Activated naive CD4-positive, alpha-beta T cell treated with anti-CD3 and anti-CD28 coated beads, Interleukin-2, amount 50 U/mL, for 72 hours (primary cell): ENCODE measurements around the gene PPP1R14B. TPM values are rescaled to one million over a fixed set of nuclear protein-coding genes. Genes with fewer than 3 reads are reported as not detected.

Experiments used
- ATAC-seq, 2 donors: fragments of 150-1000 bp; cut with Tn5 transposase; 2 replicates each; pipeline ENCODE4 v1.10.0; 2021; ENCODE audit warnings: mild to moderate bottlenecking in 2 of 2, moderate library complexity in 2 of 2
- DNase-seq, 2 donors: peaks; one replicate each; pipeline ENCODE4 v3.0.0; 2021 to 2022; ENCODE audit warnings: low spot score in 2 of 2
- H3K27ac Mint-ChIP-seq, 2 donors: one replicate each; pipeline ENCODE4 v1.8.0; 2022; ENCODE audit warnings: mild to moderate bottlenecking in 2 of 2, mixed read lengths in 2 of 2
- H3K36me3 Mint-ChIP-seq, 2 donors: one replicate each; pipeline ENCODE4 v1.8.0; 2022; ENCODE audit warnings: mixed read lengths in 2 of 2
- H3K9me3 Mint-ChIP-seq, 2 donors: one replicate each; pipeline ENCODE4 v1.8.0; 2022; ENCODE audit warnings: mixed read lengths in 2 of 2
- total RNA-seq, 2 donors: library from RNA; stranded (reverse); gene quantifications; one replicate each; pipeline ENCODE4 v1.2.3, GENCODE V29; 2022

PPP1R14B gene, protein sequence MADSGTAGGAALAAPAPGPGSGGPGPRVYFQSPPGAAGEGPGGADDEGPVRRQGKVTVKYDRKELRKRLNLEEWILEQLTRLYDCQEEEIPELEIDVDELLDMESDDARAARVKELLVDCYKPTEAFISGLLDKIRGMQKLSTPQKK
- total RNA-seq, result 100 to 1,000 TPM; 177 to 262 TPM

DNA sequence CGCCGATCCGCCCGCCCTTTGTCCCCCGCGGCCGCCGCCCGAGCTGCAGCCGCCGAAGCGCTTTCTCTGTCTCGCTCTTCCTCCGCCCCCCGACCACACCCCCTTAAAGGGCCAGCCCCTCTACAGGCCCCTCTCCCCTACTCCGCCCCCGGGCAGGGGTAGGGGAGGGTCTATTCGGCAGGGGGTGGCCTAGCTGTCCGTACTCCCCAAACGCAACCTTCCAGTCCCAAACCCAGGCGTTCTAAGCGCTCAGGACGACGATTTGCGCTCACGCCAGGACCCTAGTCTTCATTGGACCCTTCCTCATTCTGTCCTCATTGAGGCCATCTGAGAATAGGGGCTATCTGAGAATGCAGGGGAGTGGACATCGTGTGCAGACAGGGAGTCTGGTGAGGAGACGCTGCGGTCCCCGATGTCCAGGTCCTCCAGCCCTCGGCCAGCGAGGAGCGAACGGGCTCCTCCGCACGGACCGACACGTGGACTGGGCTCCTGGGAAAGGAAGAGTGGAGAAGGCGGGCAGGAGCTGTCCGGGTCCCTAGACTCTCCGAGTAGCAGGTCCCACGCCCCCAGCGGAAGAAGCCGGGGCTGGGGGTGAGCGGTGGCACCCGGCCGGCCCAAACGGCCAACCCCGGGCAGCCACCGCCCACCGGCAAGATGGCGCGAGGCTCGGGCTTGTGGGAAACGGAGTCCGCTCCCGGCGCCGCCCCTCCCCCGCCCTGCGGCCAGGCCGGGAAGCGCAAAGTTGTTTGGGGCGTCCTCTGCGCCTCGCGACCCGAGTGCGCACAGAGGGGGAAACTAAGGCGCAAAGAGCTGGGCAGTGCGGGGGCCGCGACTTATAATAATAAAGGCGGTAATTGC lies at the start of gene PPP1R14B:
PPP1R14B (minus strand) TSS at position 73 of the 858 bp plus-strand sequence. CDS start 270 bp downstream, outside the sequence.
- peaks cover 6 to 16% of the 10 kb centered on the region in 2 donors for H3K36me3 Mint-ChIP-seq
- DNase-seq (peak; percentile 74 to 82), ATAC-seq (peak; percentile 39 to 73)
- no peaks in the 10 kb centered on the region for H3K9me3 Mint-ChIP-seq
- H3K27ac Mint-ChIP-seq, result peak within 1 kb of the TSS; percentile 91 to 93

DNA sequence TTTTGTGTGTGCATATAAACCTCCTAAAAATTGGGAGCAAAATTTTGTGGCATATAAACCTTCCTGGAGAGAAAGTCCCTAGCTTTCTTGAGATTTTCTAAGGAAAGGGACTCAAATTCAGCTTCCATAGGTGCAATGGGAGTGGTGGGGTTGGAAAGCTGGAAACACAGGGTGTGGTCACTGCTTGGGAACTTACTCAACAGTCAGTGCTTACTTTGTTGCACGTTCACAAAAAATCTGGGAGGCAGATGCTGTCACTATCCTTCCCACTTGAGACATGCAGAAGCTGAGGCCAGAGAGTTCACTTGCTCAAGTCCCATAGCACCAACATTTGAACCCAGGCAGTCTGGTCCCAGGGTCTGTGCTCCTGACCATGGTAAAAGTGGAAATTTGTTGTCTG lies 49.5 kb upstream of the PPP1R14B start:
- Mint-ChIP-seq H3K36me3 (no peaks in the 10 kb centered on the region), H3K27ac (no peak overlapping the region), H3K9me3 (no peaks in the 10 kb centered on the region)
- no peak for ATAC-seq
- DNase-seq, result no peak

GRCh38 chr11:64295760-64296159 lies 49.0 kb upstream of the PPP1R14B start:
- DNase-seq (no peak), ATAC-seq (no peak)
- H3K9me3 Mint-ChIP-seq, result no peaks in the 10 kb centered on the region
- H3K36me3 Mint-ChIP-seq, result peaks cover 2% of the 10 kb centered on the region in 2 donors
- H3K27ac Mint-ChIP-seq, result no peak overlapping the region

- Mint-ChIP-seq H3K36me3 (peaks cover 5 to 6% of the 10 kb centered on the region in 2 donors), H3K9me3 (no peaks in the 10 kb centered on the region), H3K27ac (no peak overlapping the region)
- DNase-seq (no peak), ATAC-seq (no peak)
Observed at GRCh38 chr11:64294774-64295173, 48.0 kb upstream of the PPP1R14B start.

DNA sequence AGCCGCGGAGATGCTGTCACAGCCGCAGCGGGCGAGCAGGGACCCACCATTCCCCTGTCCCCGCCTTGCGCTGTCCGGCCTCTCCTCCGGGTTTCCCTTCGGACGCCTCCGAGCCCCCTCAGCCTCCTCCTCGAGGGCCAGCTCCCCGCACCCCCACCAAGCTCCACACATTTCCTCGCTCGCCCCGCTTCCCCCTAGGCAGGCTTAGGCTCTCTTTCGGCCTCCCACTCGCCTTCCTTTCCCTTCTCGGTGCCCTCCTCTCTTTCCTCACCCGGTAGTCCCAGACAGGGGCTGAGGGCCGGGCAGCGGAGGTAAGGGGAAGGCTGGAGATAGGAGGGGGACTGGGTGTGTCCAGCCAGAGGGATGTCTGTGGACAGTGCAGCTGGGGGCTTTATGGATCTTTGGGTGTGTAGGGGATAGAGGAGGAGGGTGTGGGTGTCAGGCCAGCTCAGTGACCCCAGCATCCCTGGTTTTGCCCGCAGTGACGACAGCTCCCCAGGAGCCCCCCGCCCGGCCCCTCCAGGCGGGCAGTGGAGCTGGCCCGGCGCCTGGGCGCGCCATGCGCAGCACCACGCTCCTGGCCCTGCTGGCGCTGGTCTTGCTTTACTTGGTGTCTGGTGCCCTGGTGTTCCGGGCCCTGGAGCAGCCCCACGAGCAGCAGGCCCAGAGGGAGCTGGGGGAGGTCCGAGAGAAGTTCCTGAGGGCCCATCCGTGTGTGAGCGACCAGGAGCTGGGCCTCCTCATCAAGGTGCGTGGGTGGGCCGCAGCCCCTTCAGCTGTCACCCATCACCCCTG lies 45.9 kb upstream of the PPP1R14B start:
- Mint-ChIP-seq H3K27ac (no peak overlapping the region), H3K36me3 (peaks cover 5 to 6% of the 10 kb centered on the region in 2 donors), H3K9me3 (no peaks in the 10 kb centered on the region)
- DNase-seq (no peak), ATAC-seq (peak in 1 of 2 donors; percentile 3)

DNA sequence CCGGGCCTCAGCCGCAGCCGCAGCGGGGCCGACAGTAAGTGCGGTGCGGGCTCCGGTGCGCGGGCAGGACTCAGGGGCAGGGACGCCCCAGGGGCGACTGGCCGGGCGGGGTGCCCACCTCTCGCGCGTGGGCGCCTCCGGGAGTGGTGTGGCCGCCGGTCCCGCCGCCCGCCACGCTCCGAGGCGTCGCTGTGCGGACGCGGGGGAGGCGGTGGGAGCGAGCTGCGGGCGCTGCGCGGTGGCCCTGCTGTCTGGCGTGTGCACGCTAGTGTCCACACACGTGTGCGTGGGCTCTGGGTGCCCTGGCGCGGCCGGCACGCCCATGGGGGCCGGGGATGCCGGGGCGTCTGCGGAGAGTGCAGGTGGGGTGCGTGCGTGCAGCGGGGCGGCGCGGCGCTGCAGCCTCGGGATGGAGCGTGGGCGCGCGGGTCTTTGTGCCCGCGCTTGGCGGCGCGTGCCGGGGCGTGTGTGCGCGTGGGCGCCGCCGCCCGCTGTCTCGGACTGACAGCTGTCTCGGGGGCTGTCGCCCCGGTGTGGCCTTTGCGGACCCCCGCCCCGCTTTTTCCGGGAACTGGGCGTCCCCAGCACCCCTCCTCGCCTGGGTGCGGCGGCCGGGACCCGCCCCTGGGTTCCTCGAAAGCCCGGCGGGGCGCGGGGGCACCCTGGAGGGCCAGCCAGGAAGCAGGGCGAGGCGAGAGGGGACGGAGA lies 45.2 kb upstream of the PPP1R14B start:
- ATAC-seq, result peak; percentile 52 to 55

GRCh38 chr11:64291262-64291751 lies 44.6 kb upstream of the PPP1R14B start, which contains the start of gene KCNK4:
TSS of gene KCNK4 (plus strand) at chr11:64291302. CDS start at chr11:64293019, 1,717 bp downstream.
- no peak within 1 kb of the TSS for H3K27ac Mint-ChIP-seq
- no peak for ATAC-seq

More for the DNA sequence above, 45.2 kb upstream of the PPP1R14B start:
- peaks cover 5 to 6% of the 10 kb centered on the region in 2 donors for H3K36me3 Mint-ChIP-seq
- no peaks in the 10 kb centered on the region for H3K9me3 Mint-ChIP-seq
- DNase-seq, result no peak
- no peak overlapping the region for H3K27ac Mint-ChIP-seq

GRCh38 chr11:64290352-64291261 lies 43.9 kb upstream of the PPP1R14B start:
- ATAC-seq (no peak), DNase-seq (no peak)
- Mint-ChIP-seq H3K9me3 (no peaks in the 10 kb centered on the region), H3K27ac (no peak overlapping the region), H3K36me3 (peaks cover 5 to 6% of the 10 kb centered on the region in 2 donors)

More at GRCh38 chr11:64291262-64291751, 44.6 kb upstream of the PPP1R14B start, which contains the start of gene KCNK4:
- Mint-ChIP-seq H3K36me3 (peaks cover 5 to 6% of the 10 kb centered on the region in 2 donors), H3K9me3 (no peaks in the 10 kb centered on the region)
- no peak for DNase-seq

- Mint-ChIP-seq H3K9me3 (no peaks in the 10 kb centered on the region), H3K36me3 (peaks cover 5 to 6% of the 10 kb centered on the region in 2 donors), H3K27ac (no peak overlapping the region)
- ATAC-seq, result no peak
- DNase-seq, result no peak
Observed at GRCh38 chr11:64289002-64289564, 42.3 kb upstream of the PPP1R14B start.

DNA sequence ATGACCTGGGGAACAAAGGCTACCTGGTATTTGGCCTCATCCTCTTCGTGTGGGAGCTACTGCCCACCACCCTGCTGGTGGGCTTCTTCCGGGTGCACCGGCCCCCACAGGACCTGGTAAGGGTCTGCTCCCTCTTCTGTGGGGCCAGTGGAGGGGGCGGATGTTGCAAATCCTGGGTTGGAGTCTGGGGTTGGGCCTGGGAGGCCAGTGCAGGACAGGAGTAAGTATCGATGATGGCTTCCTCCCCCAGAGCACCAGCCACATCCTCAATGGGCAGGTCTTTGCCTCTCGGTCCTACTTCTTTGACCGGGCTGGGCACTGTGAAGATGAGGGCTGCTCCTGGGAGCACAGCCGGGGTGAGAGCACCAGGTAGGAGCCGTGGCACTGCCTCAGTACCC lies 41.6 kb upstream of the PPP1R14B start:
- DNase-seq, result no peak
- Mint-ChIP-seq H3K36me3 (peaks cover 5 to 6% of the 10 kb centered on the region in 2 donors), H3K27ac (no peak overlapping the region), H3K9me3 (no peaks in the 10 kb centered on the region)
- no peak for ATAC-seq

GRCh38 chr11:64287676-64288352 lies 41.1 kb upstream of the PPP1R14B start:
- Mint-ChIP-seq H3K9me3 (no peaks in the 10 kb centered on the region), H3K27ac (no peak overlapping the region), H3K36me3 (peaks cover 5 to 6% of the 10 kb centered on the region in 2 donors)
- no peak for ATAC-seq
- no peak for DNase-seq

- Mint-ChIP-seq H3K9me3 (no peaks in the 10 kb centered on the region), H3K36me3 (peaks cover 5 to 6% of the 10 kb centered on the region in 2 donors), H3K27ac (peak overlapping the region in 1 of 2 donors; percentile 76)
- ATAC-seq (no peak), DNase-seq (no peak)
Observed at GRCh38 chr11:64286801-64287159, 40.0 kb upstream of the PPP1R14B start.

- peaks cover 5 to 6% of the 10 kb centered on the region in 2 donors for H3K36me3 Mint-ChIP-seq
- no peaks in the 10 kb centered on the region for H3K9me3 Mint-ChIP-seq
- ATAC-seq (no peak), DNase-seq (peak in 1 of 2 donors; percentile 42)
- peak overlapping the region; percentile 86 to 88 for H3K27ac Mint-ChIP-seq
Observed at GRCh38 chr11:64285885-64286800, 39.4 kb upstream of the PPP1R14B start.
